Measurements from ENCODE around the gene TSNAXIP1. TPM values are rescaled to one million over a fixed set of nuclear protein-coding genes. Genes with fewer than 3 reads are reported as not detected.
A peak's percentile ranks its signal among the peaks of the same experiment; 100 is the strongest.
"Not testable (repeated sequence)": the region's sequence is repeated elsewhere in the genome, so short reads cannot be mapped to it uniquely, and the experiment has no call there.

TSNAXIP1 gene
- total RNA-seq, 3 donors from 2014 or later, result 0.41 to 2.0 (median 0.48) TPM

GRCh38 chr16:67862623-67863583 is 56.2 kb downstream of the TSNAXIP1 start:
- Histone ChIP-seq H3K4me3 (no peak overlapping the region), H3K36me3 (ENCODE audit: low read depth) (no peaks in the 10 kb centered on the region), H3K9me3 (no peaks in the 10 kb centered on the region), H3K4me1 (ENCODE audit: low read depth) (peaks cover 8% of the 10 kb centered on the region)
- ATAC-seq (peak; percentile 32), DNase-seq (no peak)
- intact Hi-C loops (cut with DNase I, micrococcal nuclease), result no loop called here
- TF ChIP-seq CTCF (IDR thresholded peaks at IDR 0.05), result no peak

- ATAC-seq; H3K4me3 ChIP-seq; intact Hi-C loops (cut with DNase I, micrococcal nuclease); H3K9me3 ChIP-seq; H3K4me1 ChIP-seq (ENCODE audit: low read depth); DNase-seq; H3K36me3 ChIP-seq (ENCODE audit: low read depth): not testable (repeated sequence)
These were observed 57.4 kb downstream of the TSNAXIP1 start for GRCh38 chr16:67864044-67864443.

- Histone ChIP-seq H3K9me3 (no peaks in the 10 kb centered on the region), H3K4me3 (no peak overlapping the region), H3K36me3 (ENCODE audit: low read depth) (no peaks in the 10 kb centered on the region), H3K4me1 (ENCODE audit: low read depth) (no peaks in the 10 kb centered on the region)
- no peak for TF ChIP-seq CTCF (IDR thresholded peaks at IDR 0.05)
- intact Hi-C loops (cut with DNase I, micrococcal nuclease), result no loop called here
- ATAC-seq (no peak), DNase-seq (no peak)
These were observed 57.9 kb downstream of the TSNAXIP1 start for GRCh38 chr16:67864594-67864993.

GRCh38 chr16:67865318-67865717 is 58.6 kb downstream of the TSNAXIP1 start:
- TF ChIP-seq CTCF (IDR thresholded peaks at IDR 0.05), result no peak
- ATAC-seq (peak; percentile 72), DNase-seq (peak in 1 of 3 donors; percentile 36)
- H3K36me3 ChIP-seq (ENCODE audit: low read depth), result no peaks in the 10 kb centered on the region
- no peaks in the 10 kb centered on the region for H3K9me3 ChIP-seq
- intact Hi-C loops (cut with DNase I, micrococcal nuclease), result no loop called here
- H3K4me3 ChIP-seq, result no peak overlapping the region
- H3K4me1 ChIP-seq (ENCODE audit: low read depth), result no peaks in the 10 kb centered on the region

GRCh38 chr16:67868290-67868689 is 61.6 kb downstream of the TSNAXIP1 start:
- Histone ChIP-seq H3K4me1 (ENCODE audit: low read depth) (no peaks in the 10 kb centered on the region), H3K9me3 (no peaks in the 10 kb centered on the region), H3K4me3 (no peak overlapping the region), H3K36me3 (ENCODE audit: low read depth) (no peaks in the 10 kb centered on the region)
- intact Hi-C loops (cut with DNase I, micrococcal nuclease), result no loop called here
- no peak for TF ChIP-seq CTCF (IDR thresholded peaks at IDR 0.05)
- ATAC-seq (no peak), DNase-seq (no peak)

- H3K4me1 ChIP-seq (ENCODE audit: low read depth), result peaks cover 6% of the 10 kb centered on the region
- H3K36me3 ChIP-seq (ENCODE audit: low read depth), result no peaks in the 10 kb centered on the region
- DNase-seq (no peak), ATAC-seq (no peak)
- TF ChIP-seq CTCF (IDR thresholded peaks at IDR 0.05), result no peak
- H3K4me3 ChIP-seq, result no peak overlapping the region
- no peaks in the 10 kb centered on the region for H3K9me3 ChIP-seq
- intact Hi-C loops (cut with DNase I, micrococcal nuclease), result no loop called here
These were observed 63.0 kb downstream of the TSNAXIP1 start for GRCh38 chr16:67869653-67870052.
